ENCODE results near the gene GMDS.

GMDS gene

DNA sequence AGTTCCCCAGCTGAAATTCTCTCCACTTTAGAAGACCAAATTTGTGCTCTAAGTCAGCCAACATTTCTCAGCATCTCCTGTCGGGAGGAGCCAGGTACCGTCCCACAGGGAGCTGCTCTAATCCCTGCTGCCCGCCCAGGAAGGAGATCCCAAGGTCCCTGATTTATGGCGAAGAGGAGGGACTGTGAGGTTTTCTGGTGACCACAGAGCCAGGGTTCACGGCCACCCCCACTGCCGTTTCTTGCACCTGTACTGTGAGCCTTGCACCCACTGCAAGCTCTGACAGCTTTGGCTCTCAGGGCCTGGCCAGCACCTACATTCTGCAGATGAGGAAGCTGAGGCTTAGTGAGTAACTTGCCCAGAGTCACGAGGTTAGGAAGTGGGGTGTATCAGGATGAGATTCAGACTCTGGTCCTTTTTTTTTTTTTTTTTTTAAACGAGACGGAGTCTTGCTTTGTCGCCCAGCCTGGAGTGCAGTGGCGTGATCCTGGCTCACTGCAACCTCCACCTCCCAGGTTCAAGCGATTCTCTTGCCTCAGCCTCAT, 600.8 kb downstream of the GMDS start:
- Histone ChIP-seq H3K4me1 (ENCODE audit: insufficient read depth, low read length, poor library complexity, severe bottlenecking) (peaks cover 16% of the 10 kb centered on the region), H2AFZ (ENCODE audit: low read length) (no peak overlapping the region), H3K9ac (ENCODE audit: low read depth, low read length, poor library complexity, severe bottlenecking) (no peak overlapping the region), H3K4me2 (ENCODE audit: low read depth, low read length, poor library complexity, severe bottlenecking) (no peak overlapping the region), H3K79me2 (ENCODE audit: insufficient read depth, low read length) (no peaks in the 10 kb centered on the region), H3F3A (ENCODE audit: low read depth) (no peaks in the 10 kb centered on the region), H3K9me2 (replicated peaks; ENCODE audit: low read depth, low read length) (no peaks in the 10 kb centered on the region), H3K36me3 (ENCODE audit: insufficient read depth, low read length) (no peaks in the 10 kb centered on the region), H3K4me3 (ENCODE audit: low read length, poor library complexity, severe bottlenecking) (no peak overlapping the region), H4K20me1 (ENCODE audit: insufficient read depth, low read length, poor library complexity, severe bottlenecking) (no peaks in the 10 kb centered on the region), H3K9me3 (ENCODE audit: insufficient read depth, low read depth, low read length) (no peaks in the 10 kb centered on the region), H3K27me3 (ENCODE audit: insufficient read depth, low read length, poor library complexity, severe bottlenecking) (no peaks in the 10 kb centered on the region)
- TF ChIP-seq, protein P1, sequence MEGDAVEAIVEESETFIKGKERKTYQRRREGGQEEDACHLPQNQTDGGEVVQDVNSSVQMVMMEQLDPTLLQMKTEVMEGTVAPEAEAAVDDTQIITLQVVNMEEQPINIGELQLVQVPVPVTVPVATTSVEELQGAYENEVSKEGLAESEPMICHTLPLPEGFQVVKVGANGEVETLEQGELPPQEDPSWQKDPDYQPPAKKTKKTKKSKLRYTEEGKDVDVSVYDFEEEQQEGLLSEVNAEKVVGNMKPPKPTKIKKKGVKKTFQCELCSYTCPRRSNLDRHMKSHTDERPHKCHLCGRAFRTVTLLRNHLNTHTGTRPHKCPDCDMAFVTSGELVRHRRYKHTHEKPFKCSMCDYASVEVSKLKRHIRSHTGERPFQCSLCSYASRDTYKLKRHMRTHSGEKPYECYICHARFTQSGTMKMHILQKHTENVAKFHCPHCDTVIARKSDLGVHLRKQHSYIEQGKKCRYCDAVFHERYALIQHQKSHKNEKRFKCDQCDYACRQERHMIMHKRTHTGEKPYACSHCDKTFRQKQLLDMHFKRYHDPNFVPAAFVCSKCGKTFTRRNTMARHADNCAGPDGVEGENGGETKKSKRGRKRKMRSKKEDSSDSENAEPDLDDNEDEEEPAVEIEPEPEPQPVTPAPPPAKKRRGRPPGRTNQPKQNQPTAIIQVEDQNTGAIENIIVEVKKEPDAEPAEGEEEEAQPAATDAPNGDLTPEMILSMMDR (conservative IDR thresholded peaks at IDR 0.05; ENCODE audit: low read length) = no peak
- no peak for TF ChIP-seq EZH2phosphoT487 (IDR thresholded peaks at IDR 0.05; ENCODE audit: borderline replicate concordance)

DNA sequence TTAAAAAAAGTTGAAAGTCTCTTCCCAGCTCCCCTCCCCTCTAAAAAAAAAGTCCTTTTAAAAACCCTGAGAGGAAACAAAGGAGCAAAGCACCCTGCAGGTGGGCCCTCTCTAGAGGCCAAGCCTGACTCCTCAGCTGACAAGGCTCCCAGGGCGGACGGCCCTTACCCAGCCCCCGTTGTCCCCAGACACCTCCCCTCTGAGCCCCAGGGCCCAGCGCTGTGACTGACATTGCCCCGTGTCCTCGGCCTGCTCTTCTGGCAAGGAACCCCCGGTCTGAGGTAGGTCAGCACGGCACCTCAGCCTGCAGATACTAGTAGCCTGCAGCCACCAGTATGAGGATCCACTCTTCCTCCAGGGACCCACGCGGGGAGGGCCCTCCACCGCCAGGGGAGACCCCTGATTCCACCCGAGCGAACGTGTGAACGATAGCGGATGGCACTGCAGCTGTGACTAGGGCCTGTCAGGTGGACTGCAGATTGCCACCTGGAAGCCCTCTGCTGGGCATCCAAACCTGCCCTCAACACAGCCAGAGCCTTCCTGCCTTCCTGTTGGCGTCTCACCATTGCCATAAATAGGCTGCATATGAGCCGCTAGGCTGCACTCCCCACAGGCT, 601.5 kb downstream of the GMDS start:
- peaks cover 16% of the 10 kb centered on the region for H3K4me1 ChIP-seq (ENCODE audit: insufficient read depth, low read length, poor library complexity, severe bottlenecking)
- no peak overlapping the region for H2AFZ ChIP-seq (ENCODE audit: low read length)
- H3K36me3 ChIP-seq (ENCODE audit: insufficient read depth, low read length) = no peaks in the 10 kb centered on the region
- H3F3A ChIP-seq (ENCODE audit: low read depth) = no peaks in the 10 kb centered on the region
- H3K79me2 ChIP-seq (ENCODE audit: insufficient read depth, low read length) = no peaks in the 10 kb centered on the region
- no peaks in the 10 kb centered on the region for H3K9me3 ChIP-seq (ENCODE audit: insufficient read depth, low read depth, low read length)
- TF ChIP-seq EZH2phosphoT487 (IDR thresholded peaks at IDR 0.05; ENCODE audit: borderline replicate concordance) = no peak
- TF ChIP-seq, protein P1 (conservative IDR thresholded peaks at IDR 0.05; ENCODE audit: low read length) = no peak
- H4K20me1 ChIP-seq (ENCODE audit: insufficient read depth, low read length, poor library complexity, severe bottlenecking) = no peaks in the 10 kb centered on the region
- H3K4me3 ChIP-seq (ENCODE audit: low read length, poor library complexity, severe bottlenecking) = no peak overlapping the region
- H3K4me2 ChIP-seq (ENCODE audit: low read depth, low read length, poor library complexity, severe bottlenecking) = no peak overlapping the region
- no peaks in the 10 kb centered on the region for H3K9me2 ChIP-seq (replicated peaks; ENCODE audit: low read depth, low read length)
- no peaks in the 10 kb centered on the region for H3K27me3 ChIP-seq (ENCODE audit: insufficient read depth, low read length, poor library complexity, severe bottlenecking)
- no peak overlapping the region for H3K9ac ChIP-seq (ENCODE audit: low read depth, low read length, poor library complexity, severe bottlenecking)

DNA sequence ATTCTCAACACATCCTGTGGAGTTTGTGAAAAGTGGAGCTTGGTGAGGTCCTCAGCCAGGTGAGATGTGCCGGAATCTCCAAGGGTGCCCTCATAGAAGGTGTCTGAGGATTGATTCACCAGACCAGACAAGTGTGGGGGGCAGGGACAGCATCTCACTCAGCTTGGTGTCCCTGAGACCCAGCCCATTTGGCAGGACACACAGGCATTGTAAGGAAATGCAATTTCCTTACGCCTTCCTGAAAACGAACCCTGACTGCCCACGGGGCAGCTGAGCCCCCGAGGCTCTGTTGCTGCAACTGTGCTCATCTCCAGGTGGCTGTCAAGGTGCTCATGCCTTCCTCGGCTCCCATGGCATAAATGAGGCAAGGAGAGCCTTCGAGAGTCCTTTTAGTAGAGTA, 602.3 kb downstream of the GMDS start:
- Histone ChIP-seq H3K4me3 (ENCODE audit: low read length, poor library complexity, severe bottlenecking) (no peak overlapping the region), H3K4me2 (ENCODE audit: low read depth, low read length, poor library complexity, severe bottlenecking) (no peak overlapping the region), H3K9me3 (ENCODE audit: insufficient read depth, low read depth, low read length) (no peaks in the 10 kb centered on the region), H3K36me3 (ENCODE audit: insufficient read depth, low read length) (no peaks in the 10 kb centered on the region), H3K79me2 (ENCODE audit: insufficient read depth, low read length) (no peaks in the 10 kb centered on the region), H3K9ac (ENCODE audit: low read depth, low read length, poor library complexity, severe bottlenecking) (no peak overlapping the region), H2AFZ (ENCODE audit: low read length) (no peak overlapping the region), H3K9me2 (replicated peaks; ENCODE audit: low read depth, low read length) (no peaks in the 10 kb centered on the region), H4K20me1 (ENCODE audit: insufficient read depth, low read length, poor library complexity, severe bottlenecking) (no peaks in the 10 kb centered on the region), H3F3A (ENCODE audit: low read depth) (no peaks in the 10 kb centered on the region), H3K4me1 (ENCODE audit: insufficient read depth, low read length, poor library complexity, severe bottlenecking) (peaks cover 16% of the 10 kb centered on the region), H3K27me3 (ENCODE audit: insufficient read depth, low read length, poor library complexity, severe bottlenecking) (no peaks in the 10 kb centered on the region)
- TF ChIP-seq EZH2phosphoT487 (IDR thresholded peaks at IDR 0.05; ENCODE audit: borderline replicate concordance) = no peak
- TF ChIP-seq, protein P1 (conservative IDR thresholded peaks at IDR 0.05; ENCODE audit: low read length) = no peak

Measured in Loucy (cell line).